Measurements from ENCODE around the gene ERCC6.

The ERCC6 gene

DNA sequence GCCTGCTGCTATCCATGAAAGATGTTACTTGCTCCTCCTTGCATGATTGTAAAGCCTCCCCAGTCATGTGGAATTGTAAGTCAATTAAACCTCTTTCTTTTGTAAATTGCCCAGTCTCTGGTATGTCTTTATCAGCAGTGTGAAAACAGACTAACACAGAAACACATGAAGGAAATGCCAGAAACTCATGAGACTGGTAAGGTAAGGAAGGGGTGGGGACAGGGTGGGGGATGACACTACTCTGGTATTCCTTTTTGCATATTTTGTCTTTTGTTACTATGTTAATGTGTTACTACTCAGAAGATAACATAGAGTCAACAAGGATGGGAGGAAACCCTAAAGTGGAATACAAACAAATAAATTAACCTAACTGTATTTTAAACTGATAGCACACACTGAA lies 73.2 kb downstream of the ERCC6 start:
- Histone ChIP-seq H3K9me3 (ENCODE audit: control insufficient read depth, low read length) (no peaks in the 10 kb centered on the region), H3K4me1 (ENCODE audit: control insufficient read depth, insufficient read depth, low read length) (no peaks in the 10 kb centered on the region), H3K9ac (ENCODE audit: low read length) (no peak overlapping the region), H3K4me3 (ENCODE audit: low read length) (no peak overlapping the region), H3K27me3 (ENCODE audit: control insufficient read depth, insufficient read depth, low read length) (no peaks in the 10 kb centered on the region), H3K36me3 (ENCODE audit: control insufficient read depth, insufficient read depth, low read length) (no peaks in the 10 kb centered on the region)
